Activated naive CD8-positive, alpha-beta T cell treated with anti-CD3 and anti-CD28 coated beads, Interleukin-2, amount 10 ng/mL, durations not matched to agents 7 days and 5 days (primary cell): ENCODE results near the gene CARD10. TPM values are rescaled to one million over a fixed set of nuclear protein-coding genes. Genes with fewer than 3 reads are reported as not detected.

Source experiments
- ATAC-seq: fragments of 150-1000 bp; cut with Tn5 transposase; one replicate; pipeline ENCODE4 v1.10.0; 2021; ENCODE audit warnings: low read depth, moderate library complexity
- POLR2A ChIA-PET: fragments of 350-600 bp; sonication (Branson Sonifier 250); formaldehyde crosslinking; loops from one replicate; lab custom pipeline; 2021; ENCODE audit warnings: antibody characterized with exemption; lab: Charles Lee
- DNase-seq: peaks from one replicate; pipeline ENCODE4 v3.0.0; 2021
- H3K27ac Mint-ChIP-seq: one replicate; pipeline ENCODE4 v1.8.0; 2022; ENCODE audit warnings: mild to moderate bottlenecking, mixed read lengths
- H3K27me3 Mint-ChIP-seq: one replicate; pipeline ENCODE4 v1.8.0; 2022; ENCODE audit warnings: mild to moderate bottlenecking, moderate library complexity, mixed read lengths
- H3K36me3 Mint-ChIP-seq: one replicate; pipeline ENCODE4 v1.8.0; 2021; ENCODE audit warnings: mild to moderate bottlenecking, mixed read lengths
- H3K4me1 Mint-ChIP-seq: one replicate; pipeline ENCODE4 v1.8.0; 2021; ENCODE audit warnings: mixed read lengths
- H3K4me3 Mint-ChIP-seq: one replicate; pipeline ENCODE4 v1.8.0; 2022; ENCODE audit warnings: mild to moderate bottlenecking, moderate library complexity, mixed read lengths
- H3K9me3 Mint-ChIP-seq: one replicate; pipeline ENCODE4 v1.8.0; 2021; ENCODE audit warnings: mixed read lengths
- total RNA-seq, 2 experiments: library from RNA; stranded (reverse); gene quantifications; one replicate each; pipeline ENCODE4 v1.2.3, GENCODE V29; 2021

Gene CARD10
- total RNA-seq, 2 experiments from 2014 or later: 0.30 to 0.31 TPM

- no peaks in the 10 kb centered on the region for H3K36me3 Mint-ChIP-seq
- no peak overlapping the region for H3K4me3 Mint-ChIP-seq
- POLR2A ChIA-PET: no interaction called here
- H3K4me1 Mint-ChIP-seq: peaks cover 2% of the 10 kb centered on the region
- DNase-seq (no peak), ATAC-seq (no peak)
- H3K27me3 Mint-ChIP-seq: peaks cover 43% of the 10 kb centered on the region
- no peaks in the 10 kb centered on the region for H3K9me3 Mint-ChIP-seq
- H3K27ac Mint-ChIP-seq: no peak overlapping the region
Observed at GRCh38 chr22:37515901-37516300, 3.3 kb downstream of the CARD10 start.

GRCh38 chr22:37514526-37515051 lies 4.6 kb downstream of the CARD10 start:
- DNase-seq (no peak), ATAC-seq (no peak)
- H3K27ac Mint-ChIP-seq: no peak overlapping the region
- no peaks in the 10 kb centered on the region for H3K36me3 Mint-ChIP-seq
- H3K4me3 Mint-ChIP-seq: no peak overlapping the region
- POLR2A ChIA-PET: interaction anchor here (0.7 kb wide), 1 partner anchor 94 kb away, joined by 3 read pairs; the partner anchor contains the start of gene GGA1
- H3K9me3 Mint-ChIP-seq: no peaks in the 10 kb centered on the region
- H3K27me3 Mint-ChIP-seq: peaks cover 30% of the 10 kb centered on the region
- H3K4me1 Mint-ChIP-seq: peaks cover 2% of the 10 kb centered on the region

- no peak overlapping the region for H3K27ac Mint-ChIP-seq
- H3K36me3 Mint-ChIP-seq: no peaks in the 10 kb centered on the region
- POLR2A ChIA-PET: interaction anchor here (0.7 kb wide), 1 partner anchor 315 kb away, joined by 3 read pairs; no protein-coding TSS in a partner anchor
- H3K27me3 Mint-ChIP-seq: peaks cover 12% of the 10 kb centered on the region
- no peak for ATAC-seq
- no peaks in the 10 kb centered on the region for H3K4me1 Mint-ChIP-seq
- DNase-seq: no peak
- no peak overlapping the region for H3K4me3 Mint-ChIP-seq
- no peaks in the 10 kb centered on the region for H3K9me3 Mint-ChIP-seq
Observed at GRCh38 chr22:37511395-37512104, 7.7 kb downstream of the CARD10 start.

- Mint-ChIP-seq H3K4me1 (no peaks in the 10 kb centered on the region), H3K27ac (no peak overlapping the region), H3K27me3 (peaks cover 3% of the 10 kb centered on the region), H3K36me3 (no peaks in the 10 kb centered on the region), H3K4me3 (no peak overlapping the region), H3K9me3 (no peaks in the 10 kb centered on the region)
- no peak for ATAC-seq
- POLR2A ChIA-PET: no interaction called here
- no peak for DNase-seq
Observed at GRCh38 chr22:37510091-37510490, 9.1 kb downstream of the CARD10 start.

GRCh38 chr22:37509059-37509860 lies 10.0 kb downstream of the CARD10 start:
- peaks cover 3% of the 10 kb centered on the region for H3K27me3 Mint-ChIP-seq
- ATAC-seq: no peak
- no peak for DNase-seq
- H3K9me3 Mint-ChIP-seq: no peaks in the 10 kb centered on the region
- no peaks in the 10 kb centered on the region for H3K36me3 Mint-ChIP-seq
- no peak overlapping the region for H3K4me3 Mint-ChIP-seq
- no peaks in the 10 kb centered on the region for H3K4me1 Mint-ChIP-seq
- POLR2A ChIA-PET: no interaction called here
- H3K27ac Mint-ChIP-seq: no peak overlapping the region

- Mint-ChIP-seq H3K27ac (no peak overlapping the region), H3K4me3 (no peak overlapping the region), H3K36me3 (no peaks in the 10 kb centered on the region), H3K4me1 (no peaks in the 10 kb centered on the region), H3K9me3 (no peaks in the 10 kb centered on the region), H3K27me3 (peaks cover 3% of the 10 kb centered on the region)
- ATAC-seq (peak; percentile 22), DNase-seq (no peak)
- POLR2A ChIA-PET: no interaction called here
Observed at GRCh38 chr22:37508431-37508992, 10.7 kb downstream of the CARD10 start.

GRCh38 chr22:37507731-37508130 lies 11.5 kb downstream of the CARD10 start:
- Mint-ChIP-seq H3K4me1 (no peaks in the 10 kb centered on the region), H3K27ac (no peak overlapping the region), H3K4me3 (no peak overlapping the region), H3K27me3 (no peaks in the 10 kb centered on the region), H3K36me3 (no peaks in the 10 kb centered on the region), H3K9me3 (no peaks in the 10 kb centered on the region)
- ATAC-seq (no peak), DNase-seq (no peak)
- POLR2A ChIA-PET: no interaction called here

- H3K27ac Mint-ChIP-seq: no peak overlapping the region
- ATAC-seq (no peak), DNase-seq (no peak)
- no peaks in the 10 kb centered on the region for H3K27me3 Mint-ChIP-seq
- no peak overlapping the region for H3K4me3 Mint-ChIP-seq
- POLR2A ChIA-PET: no interaction called here
- H3K36me3 Mint-ChIP-seq: no peaks in the 10 kb centered on the region
- no peaks in the 10 kb centered on the region for H3K9me3 Mint-ChIP-seq
- H3K4me1 Mint-ChIP-seq: peaks cover 12% of the 10 kb centered on the region
Observed at GRCh38 chr22:37505989-37506388, 13.2 kb downstream of the CARD10 start.

GRCh38 chr22:37505565-37505964 lies 13.7 kb downstream of the CARD10 start:
- DNase-seq (no peak), ATAC-seq (no peak)
- H3K27ac Mint-ChIP-seq: no peak overlapping the region
- no peaks in the 10 kb centered on the region for H3K36me3 Mint-ChIP-seq
- POLR2A ChIA-PET: no interaction called here
- no peaks in the 10 kb centered on the region for H3K9me3 Mint-ChIP-seq
- H3K27me3 Mint-ChIP-seq: no peaks in the 10 kb centered on the region
- peaks cover 14% of the 10 kb centered on the region for H3K4me1 Mint-ChIP-seq
- H3K4me3 Mint-ChIP-seq: no peak overlapping the region

- ATAC-seq (no peak), DNase-seq (no peak)
- Mint-ChIP-seq H3K9me3 (no peaks in the 10 kb centered on the region), H3K4me3 (no peak overlapping the region), H3K27ac (no peak overlapping the region), H3K36me3 (no peaks in the 10 kb centered on the region), H3K27me3 (no peaks in the 10 kb centered on the region), H3K4me1 (peaks cover 16% of the 10 kb centered on the region)
- POLR2A ChIA-PET: no interaction called here
Observed at GRCh38 chr22:37504964-37505363, 14.3 kb downstream of the CARD10 start.

- Mint-ChIP-seq H3K4me1 (peaks cover 16% of the 10 kb centered on the region), H3K36me3 (no peaks in the 10 kb centered on the region), H3K27me3 (no peaks in the 10 kb centered on the region), H3K9me3 (no peaks in the 10 kb centered on the region), H3K27ac (no peak overlapping the region), H3K4me3 (no peak overlapping the region)
- no peak for ATAC-seq
- no peak for DNase-seq
- POLR2A ChIA-PET: no interaction called here
Observed at GRCh38 chr22:37503850-37504249, 15.4 kb downstream of the CARD10 start.

- Mint-ChIP-seq H3K27ac (no peak overlapping the region), H3K27me3 (peaks cover 3% of the 10 kb centered on the region), H3K36me3 (no peaks in the 10 kb centered on the region), H3K4me1 (peaks cover 19% of the 10 kb centered on the region), H3K9me3 (no peaks in the 10 kb centered on the region), H3K4me3 (no peak overlapping the region)
- ATAC-seq: no peak
- POLR2A ChIA-PET: no interaction called here
- DNase-seq: no peak
Observed at GRCh38 chr22:37503183-37503683, 16.0 kb downstream of the CARD10 start.
